ENCODE data around the gene ANP32A. TPM values are rescaled to one million over a fixed set of nuclear protein-coding genes. Genes with fewer than 3 reads are reported as not detected.

The ANP32A gene
- polyA plus RNA-seq, 6 donors from 2014 or later = 110 to 149 (median 131) TPM

- Mint-ChIP-seq H3K9me3 (peaks cover 0 to 2% (median 0%) of the 10 kb centered on the region in 7 donors), H3K4me3 (peak overlapping the region in 4 of 8 donors; percentile 9 to 49 (median 29)), H3K4me1 (peaks cover 28 to 40% (median 39%) of the 10 kb centered on the region in 3 donors), H3K27me3 (peaks cover 0 to 4% (median 0%) of the 10 kb centered on the region in 3 donors), H3K27ac (peak overlapping the region in 1 of 6 donors; percentile 39), H3K36me3 (no peaks in the 10 kb centered on the region)
- DNase-seq (no peak), ATAC-seq (ENCODE audit: low read depth in 2 of 2) (no peak)
Measured at GRCh38 chr15:68734352-68734751, 86.3 kb downstream of the ANP32A start.

DNA sequence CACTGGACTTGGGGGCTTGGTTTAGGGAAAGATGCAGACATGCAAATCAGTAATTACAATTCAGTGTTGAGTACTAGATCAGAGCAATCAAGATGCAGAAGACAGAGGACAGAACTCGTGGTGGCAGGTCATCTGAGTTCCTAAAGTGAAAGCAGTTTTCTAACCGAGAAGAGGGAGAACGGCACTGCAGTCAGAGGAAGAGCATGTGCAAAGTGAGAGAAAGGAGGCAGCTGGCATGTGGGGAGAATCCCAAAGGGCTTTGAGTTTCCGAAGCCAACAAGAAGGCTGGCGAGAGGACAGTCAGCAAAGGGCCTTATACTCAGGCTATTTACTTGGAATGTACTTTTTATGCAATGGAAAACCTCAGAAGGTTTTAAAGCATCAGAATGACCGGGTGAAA, 87.0 kb downstream of the ANP32A start:
- H3K27ac Mint-ChIP-seq = peak overlapping the region in 2 of 6 donors; percentile 0 to 8
- H3K36me3 Mint-ChIP-seq = no peaks in the 10 kb centered on the region
- ATAC-seq (ENCODE audit: low read depth in 2 of 2) = no peak
- peaks cover 0 to 4% (median 0%) of the 10 kb centered on the region in 3 donors for H3K27me3 Mint-ChIP-seq
- no peak for DNase-seq
- H3K9me3 Mint-ChIP-seq = peaks cover 0 to 2% (median 0%) of the 10 kb centered on the region in 7 donors
- H3K4me3 Mint-ChIP-seq = peak overlapping the region in 5 of 8 donors; percentile 4 to 63 (median 22)
- H3K4me1 Mint-ChIP-seq = peaks cover 28 to 40% (median 39%) of the 10 kb centered on the region in 3 donors

- H3K27me3 Mint-ChIP-seq = peaks cover 0 to 4% (median 0%) of the 10 kb centered on the region in 3 donors
- DNase-seq (no peak), ATAC-seq (ENCODE audit: low read depth in 2 of 2) (no peak)
- peaks cover 0 to 2% (median 0%) of the 10 kb centered on the region in 7 donors for H3K9me3 Mint-ChIP-seq
- H3K27ac Mint-ChIP-seq = peak overlapping the region in 3 of 6 donors; percentile 5 to 67 (median 8)
- no peaks in the 10 kb centered on the region for H3K36me3 Mint-ChIP-seq
- H3K4me3 Mint-ChIP-seq = peak overlapping the region in 2 of 8 donors; percentile 14 to 22
- peaks cover 28 to 40% (median 39%) of the 10 kb centered on the region in 3 donors for H3K4me1 Mint-ChIP-seq
Measured at GRCh38 chr15:68732451-68732850, 88.2 kb downstream of the ANP32A start.

- Mint-ChIP-seq H3K36me3 (no peaks in the 10 kb centered on the region), H3K9me3 (peaks cover 0 to 2% (median 0%) of the 10 kb centered on the region in 7 donors), H3K4me3 (no peak overlapping the region), H3K4me1 (peaks cover 25 to 31% (median 28%) of the 10 kb centered on the region in 3 donors), H3K27me3 (peaks cover 0 to 4% (median 0%) of the 10 kb centered on the region in 3 donors), H3K27ac (peak overlapping the region in 1 of 6 donors; percentile 27)
- DNase-seq (no peak), ATAC-seq (ENCODE audit: low read depth in 2 of 2) (no peak)
Measured at GRCh38 chr15:68730976-68731897, 89.5 kb downstream of the ANP32A start.

DNA sequence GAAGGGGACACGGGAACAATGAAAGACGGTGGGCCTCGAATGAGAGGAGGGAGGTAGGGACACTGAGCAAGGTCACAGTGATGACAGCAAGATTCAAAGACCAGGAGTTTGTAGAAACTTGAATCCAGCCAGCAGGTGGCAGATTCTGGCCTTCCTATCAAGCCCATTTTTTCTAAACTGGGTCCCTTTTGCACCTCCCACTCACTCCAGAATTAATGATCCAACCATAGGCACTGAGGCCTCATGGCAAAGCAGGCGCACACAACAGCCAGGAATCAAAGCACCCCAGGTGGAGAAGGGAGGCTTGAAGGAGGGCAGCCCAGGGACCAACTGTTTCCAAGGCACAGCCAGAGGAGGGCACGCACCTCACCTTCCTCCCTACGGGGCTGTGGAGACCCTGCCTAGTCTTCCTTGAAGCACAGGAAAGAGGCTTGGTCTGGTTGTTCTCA, 90.2 kb downstream of the ANP32A start:
- Mint-ChIP-seq H3K4me1 (peaks cover 20 to 23% (median 21%) of the 10 kb centered on the region in 3 donors), H3K4me3 (no peak overlapping the region), H3K27ac (peak overlapping the region in 3 of 6 donors; percentile 27 to 71 (median 49)), H3K9me3 (peaks cover 0 to 2% (median 0%) of the 10 kb centered on the region in 7 donors), H3K36me3 (no peaks in the 10 kb centered on the region), H3K27me3 (peaks cover 0 to 4% (median 0%) of the 10 kb centered on the region in 3 donors)
- no peak for DNase-seq
- no peak for ATAC-seq (ENCODE audit: low read depth in 2 of 2)

DNA sequence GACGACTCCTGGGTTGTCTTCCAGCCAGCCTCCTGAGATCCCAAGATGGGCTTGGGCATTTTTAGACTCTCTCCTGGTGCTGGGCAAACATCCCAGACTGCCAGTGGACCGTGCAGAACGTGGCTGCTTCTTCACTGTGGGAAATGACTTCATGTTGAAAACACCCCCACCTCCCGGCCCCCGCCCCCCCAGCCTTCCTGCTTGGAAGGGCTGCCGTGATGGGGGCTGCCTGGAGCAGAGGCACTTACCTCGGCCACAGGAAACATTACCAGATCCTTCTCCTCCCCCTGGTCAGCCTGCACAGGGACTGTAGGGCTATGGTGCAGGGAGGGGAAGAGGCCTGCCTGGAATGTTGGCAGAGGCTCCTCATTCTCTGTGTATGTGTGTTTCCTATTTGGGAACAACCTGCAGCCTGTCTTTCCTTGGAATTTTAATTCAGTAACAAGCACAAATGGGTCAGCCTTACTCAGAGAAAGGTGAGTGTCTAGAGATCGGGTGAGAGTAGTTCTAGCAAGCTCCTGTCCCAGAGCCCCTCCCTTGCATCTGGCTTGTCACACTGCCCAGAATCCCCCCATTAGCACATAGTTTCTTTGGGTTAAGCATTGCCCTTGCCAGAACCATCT, 90.8 kb downstream of the ANP32A start:
- DNase-seq (no peak), ATAC-seq (ENCODE audit: low read depth in 2 of 2) (no peak)
- Mint-ChIP-seq H3K9me3 (no peaks in the 10 kb centered on the region), H3K4me3 (no peak overlapping the region), H3K27ac (peak overlapping the region in 1 of 6 donors; percentile 71), H3K36me3 (no peaks in the 10 kb centered on the region), H3K27me3 (peaks cover 0 to 4% (median 0%) of the 10 kb centered on the region in 3 donors), H3K4me1 (peaks cover 16 to 17% (median 16%) of the 10 kb centered on the region in 3 donors)

Other genes with a start within 250 kb of the ANP32A start
- gene CORO2B, start 241.9 kb downstream of the ANP32A start, polyA plus RNA-seq (ENCODE audit: low read depth in 6 of 6) = 10 to 100 TPM in 1 of 6 donors, 1 to 10 TPM in 5; 3.4 to 11.3 (median 4.8) TPM
- 1 to 10 TPM in 2 of 6 donors, under 1 TPM in 2, not detected in 2; 0.33 to 1.5 (median 1.1) TPM for gene SPESP1, start 109.6 kb upstream of the ANP32A start, polyA plus RNA-seq (ENCODE audit: low read depth in 6 of 6)
- not detected for gene NOX5, start 193.8 kb upstream of the ANP32A start, polyA plus RNA-seq (ENCODE audit: low read depth in 6 of 6)

Measured in naive B cell (primary cell).